ENCODE data around the gene SLC9A9. TPM values are rescaled to one million over a fixed set of nuclear protein-coding genes. Genes with fewer than 3 reads are reported as not detected.

Gene SLC9A9
- total RNA-seq, 4 donors from 2014 or later = 10.1 to 27.2 (median 16.7) TPM

DNA sequence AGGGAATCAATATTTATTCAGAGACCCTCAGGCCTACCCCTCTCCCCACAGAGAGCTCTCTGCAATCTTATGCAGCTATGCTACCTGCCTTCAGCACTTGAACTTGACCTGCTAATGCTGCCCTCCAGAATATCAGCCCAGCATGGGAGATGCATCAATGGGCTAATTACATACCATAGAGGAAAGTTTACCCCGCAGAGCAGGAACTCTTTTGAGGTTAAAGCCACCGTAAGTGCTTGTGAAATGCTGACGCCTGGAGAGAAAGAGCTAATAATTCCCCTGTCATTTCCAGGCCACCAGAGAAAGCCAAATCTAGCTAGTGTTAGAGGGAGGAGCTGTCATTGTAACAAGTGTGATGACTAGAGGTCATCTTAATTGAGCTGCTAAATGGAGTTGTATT lies 601.2 kb downstream of the SLC9A9 start:
- no peaks in the 10 kb centered on the region for H3K9me3 ChIP-seq
- TF ChIP-seq, protein P1, sequence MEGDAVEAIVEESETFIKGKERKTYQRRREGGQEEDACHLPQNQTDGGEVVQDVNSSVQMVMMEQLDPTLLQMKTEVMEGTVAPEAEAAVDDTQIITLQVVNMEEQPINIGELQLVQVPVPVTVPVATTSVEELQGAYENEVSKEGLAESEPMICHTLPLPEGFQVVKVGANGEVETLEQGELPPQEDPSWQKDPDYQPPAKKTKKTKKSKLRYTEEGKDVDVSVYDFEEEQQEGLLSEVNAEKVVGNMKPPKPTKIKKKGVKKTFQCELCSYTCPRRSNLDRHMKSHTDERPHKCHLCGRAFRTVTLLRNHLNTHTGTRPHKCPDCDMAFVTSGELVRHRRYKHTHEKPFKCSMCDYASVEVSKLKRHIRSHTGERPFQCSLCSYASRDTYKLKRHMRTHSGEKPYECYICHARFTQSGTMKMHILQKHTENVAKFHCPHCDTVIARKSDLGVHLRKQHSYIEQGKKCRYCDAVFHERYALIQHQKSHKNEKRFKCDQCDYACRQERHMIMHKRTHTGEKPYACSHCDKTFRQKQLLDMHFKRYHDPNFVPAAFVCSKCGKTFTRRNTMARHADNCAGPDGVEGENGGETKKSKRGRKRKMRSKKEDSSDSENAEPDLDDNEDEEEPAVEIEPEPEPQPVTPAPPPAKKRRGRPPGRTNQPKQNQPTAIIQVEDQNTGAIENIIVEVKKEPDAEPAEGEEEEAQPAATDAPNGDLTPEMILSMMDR (IDR thresholded peaks at IDR 0.05) = no peak
- TF ChIP-seq POLR2AphosphoS5 (IDR thresholded peaks at IDR 0.05) (no peak), EP300 (IDR thresholded peaks at IDR 0.05) (no peak), POLR2A (IDR thresholded peaks at IDR 0.05) (no peak)
- H3K36me3 ChIP-seq = no peaks in the 10 kb centered on the region
- H3K4me1 ChIP-seq = peaks cover 0 to 4% (median 2%) of the 10 kb centered on the region in 3 donors
- H3K27ac ChIP-seq = no peak overlapping the region
- H3K4me3 ChIP-seq = no peak overlapping the region
- H3K27me3 ChIP-seq = no peaks in the 10 kb centered on the region
- WGBS, 2 donors (ENCODE audit: low coverage in 1 of 2) = 85 to 86% methylated on average over 3 of the region's 3 CpGs
- no peak for ATAC-seq

GRCh38 chr3:143245692-143246091 lies 602.6 kb downstream of the SLC9A9 start:
- TF ChIP-seq, protein P1 (IDR thresholded peaks at IDR 0.05) = no peak
- no peak for TF ChIP-seq EP300 (IDR thresholded peaks at IDR 0.05)
- TF ChIP-seq POLR2A (IDR thresholded peaks at IDR 0.05) = no peak
- TF ChIP-seq POLR2AphosphoS5 (IDR thresholded peaks at IDR 0.05) = no peak

DNA sequence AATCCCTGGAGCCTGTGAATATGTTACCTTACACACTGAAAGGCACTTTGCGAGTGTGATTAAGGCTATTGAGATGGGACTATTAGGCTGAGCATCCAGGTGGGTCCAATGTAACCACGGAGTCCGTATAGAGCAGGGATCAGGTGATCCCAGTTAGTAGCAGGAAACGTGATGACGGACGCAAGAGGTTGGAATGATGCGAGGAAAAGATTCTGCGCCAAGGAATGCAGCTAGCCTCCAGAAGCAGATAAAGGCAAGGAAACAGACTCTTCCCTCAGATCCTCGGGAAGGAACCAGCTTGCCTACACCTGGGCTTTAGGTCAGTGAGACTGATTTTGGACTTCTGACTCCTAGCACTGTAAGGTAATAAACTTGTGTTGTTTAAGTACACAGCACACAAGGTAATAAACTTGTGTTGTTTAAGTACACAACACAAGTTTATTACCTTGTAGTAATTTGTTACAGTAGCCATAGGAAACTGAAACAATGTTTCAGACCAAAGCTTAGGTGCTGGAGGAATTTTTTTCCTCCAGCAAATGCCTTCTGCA lies 603.7 kb downstream of the SLC9A9 start:
- Histone ChIP-seq H3K9me3 (no peaks in the 10 kb centered on the region), H3K4me3 (no peak overlapping the region), H3K27me3 (no peaks in the 10 kb centered on the region), H3K4me1 (peaks cover 0 to 14% (median 7%) of the 10 kb centered on the region in 3 donors), H3K27ac (no peak overlapping the region), H3K36me3 (no peaks in the 10 kb centered on the region)
- TF ChIP-seq EP300 (IDR thresholded peaks at IDR 0.05) = no peak
- TF ChIP-seq POLR2A (IDR thresholded peaks at IDR 0.05) = no peak
- TF ChIP-seq POLR2AphosphoS5 (IDR thresholded peaks at IDR 0.05) = no peak
- TF ChIP-seq, protein P1 (IDR thresholded peaks at IDR 0.05) = no peak
- ATAC-seq = no peak
- 75 to 82% methylated on average over 4 to 9 of the region's 9 CpGs for WGBS, 2 donors (ENCODE audit: low coverage in 1 of 2)

More at GRCh38 chr3:143245692-143246091, 602.6 kb downstream of the SLC9A9 start:
- ATAC-seq = no peak
- H3K4me1 ChIP-seq = peaks cover 0 to 14% (median 7%) of the 10 kb centered on the region in 3 donors
- H3K36me3 ChIP-seq = no peaks in the 10 kb centered on the region
- no peak overlapping the region for H3K27ac ChIP-seq
- no peaks in the 10 kb centered on the region for H3K27me3 ChIP-seq
- H3K9me3 ChIP-seq = no peaks in the 10 kb centered on the region
- WGBS, 2 donors (ENCODE audit: low coverage in 1 of 2) = 86 to 100% methylated on average over 1 to 4 of the region's 4 CpGs
- H3K4me3 ChIP-seq = no peak overlapping the region

DNA sequence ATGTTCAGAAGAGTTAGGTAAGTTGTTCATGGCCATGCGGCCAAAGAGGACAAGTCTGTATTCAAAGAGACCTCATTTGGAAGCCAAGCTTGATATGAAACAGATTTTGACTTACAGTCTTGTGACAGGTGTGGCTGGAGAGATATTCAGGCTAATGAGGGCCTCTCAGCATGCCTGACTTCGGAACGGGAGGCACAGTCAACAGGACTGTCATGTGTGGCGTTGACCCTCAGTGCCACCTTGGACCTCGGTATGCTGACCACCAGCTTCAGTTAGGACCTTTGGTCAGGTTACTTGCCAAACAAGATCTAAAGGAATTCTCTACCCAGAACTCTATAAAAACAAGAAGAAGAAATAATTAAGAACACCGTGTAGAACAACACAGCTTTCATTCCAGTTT lies 604.6 kb downstream of the SLC9A9 start:
- H3K4me1 ChIP-seq = peaks cover 0 to 14% (median 7%) of the 10 kb centered on the region in 3 donors
- no peak overlapping the region for H3K4me3 ChIP-seq
- no peak overlapping the region for H3K27ac ChIP-seq
- H3K36me3 ChIP-seq = no peaks in the 10 kb centered on the region
- H3K9me3 ChIP-seq = no peaks in the 10 kb centered on the region
- H3K27me3 ChIP-seq = no peaks in the 10 kb centered on the region
- no peak for ATAC-seq
- WGBS, 2 donors (ENCODE audit: low coverage in 1 of 2) = 93 to 94% methylated on average over 6 of the region's 6 CpGs
- no peak for TF ChIP-seq POLR2AphosphoS5 (IDR thresholded peaks at IDR 0.05)
- no peak for TF ChIP-seq EP300 (IDR thresholded peaks at IDR 0.05)
- TF ChIP-seq, protein P1 (IDR thresholded peaks at IDR 0.05) = no peak
- no peak for TF ChIP-seq POLR2A (IDR thresholded peaks at IDR 0.05)

DNA sequence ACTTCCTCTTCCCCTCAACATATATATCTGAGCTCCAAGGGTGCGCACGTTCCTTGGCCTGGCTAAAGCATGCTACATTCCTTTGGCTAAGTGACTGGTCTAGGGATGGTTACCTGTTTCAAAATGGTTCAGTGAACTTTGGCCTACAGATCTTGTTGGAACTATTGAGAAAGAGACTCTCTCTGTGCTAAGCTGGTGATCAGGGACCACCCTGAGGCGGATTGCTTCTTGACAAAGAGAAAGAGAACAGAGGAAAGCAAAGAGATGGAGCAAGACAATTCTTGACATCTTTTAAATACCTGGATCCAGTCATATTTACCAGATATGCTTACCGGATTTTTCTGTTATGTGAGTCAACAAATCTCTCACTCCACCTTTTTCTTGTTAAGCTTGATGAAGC lies 605.6 kb downstream of the SLC9A9 start:
- Histone ChIP-seq H3K9me3 (no peaks in the 10 kb centered on the region), H3K36me3 (no peaks in the 10 kb centered on the region), H3K4me1 (peaks cover 0 to 19% (median 7%) of the 10 kb centered on the region in 3 donors), H3K4me3 (no peak overlapping the region), H3K27me3 (no peaks in the 10 kb centered on the region), H3K27ac (no peak overlapping the region)
- no peak for ATAC-seq
- WGBS, 2 donors (ENCODE audit: low coverage in 1 of 2) = 65 to 73% methylated on average over 3 to 4 of the region's 4 CpGs
- no peak for TF ChIP-seq POLR2A (IDR thresholded peaks at IDR 0.05)
- no peak for TF ChIP-seq EP300 (IDR thresholded peaks at IDR 0.05)
- TF ChIP-seq, protein P1 (IDR thresholded peaks at IDR 0.05) = no peak
- no peak for TF ChIP-seq POLR2AphosphoS5 (IDR thresholded peaks at IDR 0.05)

All from gastroesophageal sphincter (tissue), 4 donors.